NAMALWA (cell line): Measurements from ENCODE around the gene KRT12.
"Not testable (repeated sequence)": the region's sequence is repeated elsewhere in the genome, so short reads cannot be mapped to it uniquely, and the experiment has no call there.

Experiments used
- DNase-seq: peaks from one replicate; pipeline ENCODE4 v3.0.0-alpha.2; 2015; ENCODE audit warnings: low spot score

KRT12 gene

DNA sequence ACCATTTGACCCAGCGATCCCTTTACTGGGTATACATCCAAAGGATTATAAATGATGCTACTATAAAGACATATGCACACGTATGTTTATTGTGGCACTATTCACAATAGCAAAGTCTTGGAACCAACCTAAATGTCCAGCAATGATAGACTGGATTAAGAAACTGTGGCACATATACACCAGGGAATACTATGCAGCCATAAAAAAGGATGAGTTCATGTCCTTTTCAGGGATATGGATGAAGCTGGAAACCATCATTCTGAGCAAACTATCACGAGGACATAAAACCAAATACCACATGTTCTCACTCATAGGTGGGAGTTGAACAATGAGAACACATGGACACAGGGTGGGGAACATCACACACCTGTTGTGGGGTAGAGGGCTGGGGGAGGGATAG lies 52.4 kb downstream of the KRT12 start:
- not testable (repeated sequence) for DNase-seq

DNA sequence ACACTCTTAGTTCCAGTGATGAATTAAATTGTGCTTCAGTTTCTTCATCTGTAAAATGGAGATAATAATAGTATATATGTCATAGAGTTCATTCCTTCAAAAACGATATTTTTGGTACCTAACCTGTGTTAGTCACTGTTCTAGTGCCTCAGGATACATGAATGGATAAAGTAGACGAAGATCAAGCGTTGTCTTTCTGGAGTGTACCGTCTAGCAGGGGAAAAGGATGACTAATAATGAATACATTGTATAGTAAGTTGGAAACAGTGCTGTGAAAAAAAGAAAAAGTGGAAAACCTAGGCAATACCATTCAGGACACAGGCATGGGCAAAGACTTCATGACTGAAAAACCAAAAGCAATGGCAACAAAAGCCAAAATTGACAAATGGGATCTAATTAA lies 53.2 kb downstream of the KRT12 start:
- no peak for DNase-seq

DNA sequence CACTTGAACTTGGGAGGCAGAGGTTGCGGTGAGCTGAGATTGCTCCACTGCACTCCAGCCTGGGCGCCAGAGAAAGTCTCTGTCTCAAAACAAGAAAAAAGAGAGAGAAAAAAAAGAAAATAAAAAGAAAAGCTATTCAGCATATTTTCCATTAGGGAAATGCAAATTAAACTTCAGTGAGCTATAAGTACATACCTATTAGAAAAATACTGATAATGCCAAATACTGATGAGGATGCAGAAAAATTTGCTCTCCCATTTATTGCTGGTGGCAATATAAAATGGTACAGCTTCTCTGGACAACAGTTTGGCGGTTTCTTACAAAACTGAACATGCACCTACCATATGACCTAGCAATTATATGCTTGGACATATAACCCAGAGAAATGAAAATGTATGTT lies 54.4 kb downstream of the KRT12 start:
- DNase-seq, result no peak
